ENCODE data around the gene ABCC12.

ABCC12 gene

GRCh38 chr16:48132696-48133095 is 23.1 kb downstream of the ABCC12 start:
- DNase-seq (ENCODE audit: low read depth in 2 of 2): no peak

DNA sequence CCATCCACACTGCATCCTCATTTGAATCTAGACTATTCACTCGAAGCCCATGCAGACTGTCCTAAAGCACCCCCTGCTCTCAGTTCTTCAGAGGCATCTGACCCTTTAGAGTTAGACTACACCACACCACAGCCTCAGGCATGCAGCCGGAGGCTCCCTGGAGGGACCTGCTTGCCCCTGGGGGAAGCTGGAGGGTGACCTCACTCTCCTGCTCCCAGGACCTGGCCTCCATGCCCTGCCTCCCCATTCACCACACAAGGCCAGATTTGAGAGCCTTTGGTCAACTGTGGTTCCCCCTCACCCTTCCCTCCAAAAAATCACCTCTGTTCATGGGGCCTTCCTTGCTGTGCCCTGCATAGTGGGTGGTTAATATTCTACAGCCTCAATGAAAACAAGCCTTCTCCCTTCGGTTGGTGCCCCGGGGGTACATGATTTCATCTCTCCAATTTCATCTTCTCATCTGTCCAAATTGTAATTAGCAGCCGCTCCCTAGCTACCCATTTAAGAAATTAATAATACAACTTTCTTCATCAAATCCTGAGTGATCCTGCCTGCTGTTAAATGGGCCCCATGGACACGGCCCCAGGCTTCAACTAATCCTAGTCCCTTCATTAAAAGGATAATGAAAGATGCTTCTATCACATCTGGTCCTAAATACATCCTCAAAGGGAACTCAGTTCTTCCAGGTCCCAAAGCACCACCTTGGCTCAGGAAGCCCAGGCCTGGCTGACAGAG is 24.4 kb downstream of the ABCC12 start:
- DNase-seq (ENCODE audit: low read depth in 2 of 2): no peak

DNA sequence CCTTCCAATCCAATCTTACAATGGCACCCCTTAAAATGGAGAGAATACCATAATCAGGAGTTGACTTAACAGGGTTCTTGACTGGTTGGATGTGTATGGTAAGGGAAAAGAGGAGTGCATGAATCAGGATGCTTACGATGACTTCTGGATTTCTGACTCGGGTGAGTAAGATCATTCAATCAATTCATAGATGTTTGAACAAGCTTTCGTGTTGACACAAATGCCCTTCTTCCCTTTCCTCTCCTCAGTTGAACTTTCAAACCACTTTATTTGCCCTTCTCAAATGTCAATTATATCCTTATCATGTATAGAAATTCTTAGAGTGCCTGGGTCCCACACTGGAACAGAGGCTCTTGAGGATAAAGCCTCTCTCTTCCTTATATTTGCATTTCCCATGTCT is 25.9 kb downstream of the ABCC12 start:
- DNase-seq (ENCODE audit: low read depth in 2 of 2): no peak

DNA sequence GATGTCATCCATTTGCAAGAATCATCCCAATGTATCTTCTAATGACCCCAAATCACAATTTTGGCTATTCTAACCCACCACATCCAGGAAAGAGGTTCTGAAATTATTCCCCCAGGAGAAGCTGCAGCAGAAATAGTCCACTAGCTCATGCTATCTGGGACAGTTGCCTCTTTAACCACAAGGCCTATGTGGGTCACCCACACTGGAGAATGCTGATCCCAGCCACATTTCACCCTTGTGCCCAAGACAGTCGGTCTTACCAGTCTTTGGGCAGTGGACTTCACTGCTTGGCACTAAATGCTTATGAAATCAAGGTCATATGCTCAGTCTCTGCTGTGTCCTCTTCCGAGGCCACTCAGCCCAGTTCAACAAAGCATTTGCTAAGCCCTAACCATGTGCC is 27.0 kb downstream of the ABCC12 start:
- DNase-seq (ENCODE audit: low read depth in 2 of 2): no peak

DNA sequence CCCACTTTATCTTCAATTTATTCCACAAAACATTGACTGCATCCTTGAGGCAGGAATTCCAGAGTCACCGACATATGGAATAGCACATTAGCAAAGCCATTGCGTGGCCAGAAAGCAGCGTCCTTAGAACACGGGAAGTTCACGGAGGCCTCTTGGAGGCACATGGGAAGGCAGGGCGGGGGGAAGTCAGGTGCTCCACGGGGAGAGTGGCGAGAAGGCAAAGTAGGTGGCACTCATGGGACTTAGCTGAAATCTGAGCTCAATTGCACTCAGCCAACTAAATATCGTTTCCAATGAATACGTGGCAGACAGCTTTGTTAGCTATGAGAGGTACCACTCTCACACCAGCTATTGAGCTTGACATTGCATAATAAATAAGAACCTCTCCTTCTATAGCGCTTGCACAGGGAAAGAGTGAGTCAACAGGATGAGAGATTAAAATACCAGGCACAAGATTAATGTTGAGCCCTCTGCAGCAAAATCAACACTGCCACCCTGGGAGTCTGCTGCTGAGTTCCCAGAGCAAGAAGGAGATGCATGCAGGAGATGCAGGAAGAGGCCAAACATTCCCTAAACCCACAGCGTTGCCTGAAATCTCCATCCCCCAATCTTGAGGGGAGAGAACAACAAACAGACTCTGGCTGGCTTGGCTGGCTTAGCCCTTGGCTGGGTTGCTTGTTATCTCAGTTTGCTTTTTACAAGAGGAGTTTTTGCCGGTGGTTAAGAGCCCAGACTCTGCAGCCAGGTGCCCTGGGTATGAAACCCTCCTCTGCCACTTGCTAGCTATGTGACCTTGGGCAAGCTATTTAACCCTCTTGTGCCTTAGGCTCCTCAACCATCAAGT is 28.8 kb downstream of the ABCC12 start:
- no peak for DNase-seq (ENCODE audit: low read depth in 2 of 2)

GRCh38 chr16:48125888-48126287 is 29.9 kb downstream of the ABCC12 start:
- no peak for DNase-seq (ENCODE audit: low read depth in 2 of 2)

- no peak for DNase-seq (ENCODE audit: low read depth in 2 of 2)
These were observed 31.5 kb downstream of the ABCC12 start for GRCh38 chr16:48124266-48124665.

DNA sequence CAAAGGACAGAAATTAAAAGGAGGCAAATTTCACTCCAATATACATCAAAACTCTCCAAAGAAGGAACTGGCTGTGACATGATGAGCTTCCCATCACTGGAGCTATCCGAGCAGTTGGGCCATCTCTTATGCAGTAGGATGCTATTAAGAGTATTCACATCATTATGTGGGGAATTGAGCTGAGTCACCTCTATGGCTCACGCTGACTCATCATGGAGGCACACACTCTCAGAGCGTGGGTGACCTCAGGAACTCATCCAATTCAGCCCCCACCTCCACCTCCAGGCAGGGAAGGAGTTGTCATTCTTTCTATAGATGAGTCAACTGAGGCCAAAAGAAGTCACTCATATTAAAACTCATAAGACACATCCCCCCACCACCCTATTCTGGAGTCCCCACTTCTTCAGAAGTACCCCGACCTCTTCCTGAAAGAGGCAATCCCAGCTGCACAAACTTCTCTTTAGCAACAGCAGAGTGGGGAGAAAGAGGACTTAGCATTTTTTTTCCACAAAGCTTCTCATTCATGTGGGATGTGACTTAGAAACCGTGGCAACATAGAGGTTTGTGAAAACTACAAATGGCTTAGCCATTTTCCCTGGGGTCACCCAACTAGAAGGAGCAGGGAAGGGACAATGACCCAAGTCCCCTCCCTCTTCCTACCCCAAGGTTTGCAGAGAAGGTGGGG is 32.5 kb downstream of the ABCC12 start:
- DNase-seq (ENCODE audit: low read depth in 2 of 2): peak in 1 of 2 donors; percentile 12

GRCh38 chr16:48121276-48121675 is 34.5 kb downstream of the ABCC12 start:
- no peak for DNase-seq (ENCODE audit: low read depth in 2 of 2)

- no peak for DNase-seq (ENCODE audit: low read depth in 2 of 2)
These were observed 37.0 kb downstream of the ABCC12 start for GRCh38 chr16:48118841-48119240.

GRCh38 chr16:48117217-48118105 is 38.3 kb downstream of the ABCC12 start:
- DNase-seq (ENCODE audit: low read depth in 2 of 2): no peak

DNA sequence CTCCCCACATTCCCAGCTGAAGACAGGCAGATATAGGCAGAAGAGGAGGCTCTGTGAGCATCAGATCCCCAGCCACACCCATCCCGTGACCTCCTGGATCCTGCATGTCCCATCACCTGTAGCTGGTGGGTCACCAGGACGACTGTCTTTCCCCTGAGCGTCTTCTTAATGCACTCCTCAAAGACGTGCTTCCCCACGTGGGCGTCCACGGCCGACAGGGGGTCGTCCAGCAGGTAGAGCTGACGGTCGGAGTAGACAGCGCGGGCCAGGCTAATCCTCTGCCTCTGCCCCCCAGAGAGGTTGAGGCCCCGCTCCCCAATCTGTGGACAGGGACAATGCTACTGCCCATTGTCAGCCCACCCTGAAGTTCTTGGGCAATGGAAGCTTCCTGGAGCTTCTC is 40.5 kb downstream of the ABCC12 start:
- no peak for DNase-seq (ENCODE audit: low read depth in 2 of 2)

DNA sequence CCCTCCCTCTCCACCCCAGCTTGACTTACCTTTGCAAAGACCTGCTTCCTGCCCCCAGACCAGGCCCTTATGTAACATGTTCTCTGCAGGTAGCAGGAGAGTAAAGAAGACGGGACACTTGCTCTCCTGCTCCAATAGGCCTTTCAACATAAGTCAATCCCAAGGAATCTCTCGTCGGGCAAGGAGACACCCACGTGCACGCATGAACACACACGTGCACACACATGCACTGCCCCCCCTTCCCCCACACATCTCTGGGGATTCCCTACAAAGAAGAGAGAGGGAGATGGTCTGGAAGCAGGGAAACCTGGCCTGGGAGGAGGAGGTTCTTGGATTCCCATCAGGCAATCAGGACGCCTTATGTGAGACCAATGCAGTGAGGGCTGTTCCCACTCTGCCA is 41.4 kb downstream of the ABCC12 start:
- DNase-seq (ENCODE audit: low read depth in 2 of 2): no peak

DNA sequence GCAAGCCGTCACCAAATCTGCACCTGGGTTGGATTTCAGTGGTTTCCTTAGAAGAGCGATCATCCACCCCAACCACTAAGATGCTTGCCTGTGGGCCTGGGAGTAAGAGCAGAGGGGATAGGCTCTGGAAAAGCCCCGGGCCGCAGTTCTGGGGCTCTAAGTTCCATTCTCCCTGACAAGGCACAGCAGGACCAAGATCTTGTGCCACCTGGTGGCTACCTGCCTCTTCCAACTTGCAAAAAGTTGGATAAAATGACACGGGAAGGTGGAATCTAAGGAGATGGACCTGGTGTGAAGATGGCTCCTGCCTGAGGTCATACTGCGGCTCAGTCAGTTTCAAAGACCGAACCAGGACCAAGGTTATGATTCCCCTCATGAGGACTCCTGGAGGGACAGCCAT is 42.3 kb downstream of the ABCC12 start:
- DNase-seq (ENCODE audit: low read depth in 2 of 2): no peak

GRCh38 chr16:48113001-48113400 is 42.8 kb downstream of the ABCC12 start:
- DNase-seq (ENCODE audit: low read depth in 2 of 2): no peak

GRCh38 chr16:48112600-48112999 is 43.2 kb downstream of the ABCC12 start:
- DNase-seq (ENCODE audit: low read depth in 2 of 2): no peak

GRCh38 chr16:48110982-48111381 is 44.8 kb downstream of the ABCC12 start:
- DNase-seq (ENCODE audit: low read depth in 2 of 2): no peak

DNA sequence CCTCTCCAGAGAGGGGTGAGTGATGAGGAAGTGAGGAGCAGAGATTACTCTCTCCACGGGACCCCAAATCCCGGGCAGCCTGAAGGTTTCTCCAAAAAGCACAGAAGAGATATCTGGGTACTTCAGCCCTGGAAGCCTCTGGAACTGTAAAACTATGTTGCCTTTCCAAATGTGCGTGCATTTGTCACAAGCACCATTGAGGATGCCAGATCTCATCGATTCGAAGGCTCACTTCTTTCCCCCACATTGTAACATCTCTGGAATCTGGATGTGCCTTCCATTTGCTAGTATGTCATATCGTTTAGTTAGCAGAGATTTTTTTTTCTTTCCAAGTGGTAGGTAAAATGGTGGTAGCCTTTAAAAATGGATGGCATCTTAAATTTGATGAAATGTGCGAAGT is 45.8 kb downstream of the ABCC12 start:
- DNase-seq (ENCODE audit: low read depth in 2 of 2): no peak

GRCh38 chr16:48109475-48109874 is 46.3 kb downstream of the ABCC12 start:
- DNase-seq (ENCODE audit: low read depth in 2 of 2): no peak

DNA sequence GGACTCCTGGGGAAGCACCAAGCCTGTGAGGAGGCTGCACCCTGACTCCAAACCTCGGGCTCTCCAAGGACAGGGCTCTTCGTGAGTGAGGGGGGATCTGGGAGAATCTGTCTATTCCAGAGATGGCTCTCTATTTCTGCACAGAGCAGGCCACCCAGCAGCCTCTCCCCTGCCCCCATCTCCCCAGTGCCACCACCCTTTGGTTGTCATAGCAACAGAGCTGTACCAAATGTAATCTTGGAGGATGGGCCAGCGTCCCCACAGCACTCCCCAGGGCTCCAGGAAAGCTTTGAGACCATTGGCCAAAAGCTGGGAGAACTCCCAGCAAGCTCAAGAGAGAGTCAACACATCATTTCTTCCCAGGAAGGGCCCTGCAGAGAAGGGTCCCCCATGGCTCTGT is 49.3 kb downstream of the ABCC12 start:
- DNase-seq (ENCODE audit: low read depth in 2 of 2): no peak

Measured in stimulated activated CD8-positive, alpha-beta memory T cell treated with anti-CD3 and anti-CD28 coated beads, Interleukin-15, amount 100 ng/mL, for 4 hours (primary cell).